Endodermal cell (in vitro differentiated cells): ENCODE measurements around the gene SETD1B. TPM values are rescaled to one million over a fixed set of nuclear protein-coding genes. Genes with fewer than 3 reads are reported as not detected.

Experiments
- DNase-seq: peaks from one replicate; pipeline ENCODE4 v3.0.0-alpha.2; 2017
- H3K27ac ChIP-seq: 2 replicates; pipeline ENCODE4 v1.5.1; 2013; ENCODE audit warnings: mild to moderate bottlenecking, low read depth, low read length, moderate library complexity
- H3K27me3 ChIP-seq: 2 replicates; pipeline ENCODE4 v1.6.1; 2013; ENCODE audit warnings: mild to moderate bottlenecking, low read length, moderate library complexity; ENCODE audit not compliant: insufficient read depth, control insufficient read depth, poor library complexity, severe bottlenecking
- H3K36me3 ChIP-seq: 2 replicates; pipeline ENCODE4 v1.7.0; 2013; ENCODE audit warnings: mild to moderate bottlenecking, low read length, moderate library complexity; ENCODE audit not compliant: control insufficient read depth, insufficient read depth
- H3K4me1 ChIP-seq: one replicate; pipeline ENCODE4 v1.7.0; 2013; ENCODE audit warnings: low read length; ENCODE audit not compliant: control insufficient read depth, insufficient read depth
- H3K4me3 ChIP-seq: 2 replicates; pipeline ENCODE4 v1.5.1; 2013; ENCODE audit warnings: mild to moderate bottlenecking, low read length, moderate library complexity
- H3K9ac ChIP-seq: 2 replicates; pipeline ENCODE4 v1.6.1; 2013; ENCODE audit warnings: mild to moderate bottlenecking, low read length, moderate library complexity; ENCODE audit not compliant: poor library complexity, severe bottlenecking; ENCODE audit errors: extremely low read depth
- H3K9me3 ChIP-seq: 2 replicates; pipeline ENCODE4 v1.6.1; 2013; ENCODE audit warnings: mild to moderate bottlenecking, low read length, moderate library complexity; ENCODE audit not compliant: control insufficient read depth
- H3K27ac Mint-ChIP-seq: 2 replicates; pipeline ENCODE4 v1.8.0; 2020; ENCODE audit warnings: mixed read lengths
- H3K27me3 Mint-ChIP-seq: 2 replicates; pipeline ENCODE4 v1.8.0; 2021; ENCODE audit warnings: mild to moderate bottlenecking, mixed read lengths; ENCODE audit not compliant: insufficient read depth
- H3K36me3 Mint-ChIP-seq: 2 replicates; pipeline ENCODE4 v1.8.0; 2020; ENCODE audit warnings: low read depth, mixed read lengths
- H3K4me1 Mint-ChIP-seq: 2 replicates; pipeline ENCODE4 v1.8.0; 2020; ENCODE audit warnings: mixed read lengths
- H3K4me3 Mint-ChIP-seq: 2 replicates; pipeline ENCODE4 v1.8.0; 2020; ENCODE audit warnings: mild to moderate bottlenecking, moderate library complexity, mixed read lengths
- H3K9me3 Mint-ChIP-seq: 2 replicates; pipeline ENCODE4 v1.8.0; 2020; ENCODE audit warnings: mild to moderate bottlenecking, mixed read lengths
- CTCF ChIP-seq: fragments of 200-600 bp; sonication (generic); conservative IDR thresholded peaks from 2 replicates; pipeline ENCODE4 v1.5.0; 2021; ENCODE audit warnings: antibody characterized with exemption, mild to moderate bottlenecking
- WGBS, 2 experiments: methylation state at CpG; one replicate each; pipeline versions ENCODE4 v1.1.5 to v1.1.7; 2013; ENCODE audit warnings: missing lambda C conversion rate in 2 of 2, mixed read lengths in 1 of 2; ENCODE audit not compliant: insufficient coverage in 1 of 2, insufficient read length in 1 of 2; 5-methylcytosine and 5-hydroxymethylcytosine counted together
- total RNA-seq, 2 donors: library from RNA; stranded (reverse); fragmentation: NEBNext Ultra II Directional in 1 of 2; extraction: Animal tissue kit (Norgen Biotek cat#: 25700) in 1 of 2; gene quantifications; 2 replicates in 1 of 2; 3 replicates in 1 of 2; pipeline ENCODE4 v1.2.1, GENCODE V29; 2021

Gene SETD1B
- total RNA-seq, 2 donors from 2014 or later = 30.7 to 32.6 TPM

GRCh38 chr12:121812320-121812871, 8.6 kb downstream of the SETD1B start:
- H3K27ac Mint-ChIP-seq = peak overlapping the region; percentile 70
- peaks cover 54% of the 10 kb centered on the region for H3K36me3 Mint-ChIP-seq
- no peaks in the 10 kb centered on the region for H3K27me3 ChIP-seq
- H3K4me3 ChIP-seq = peak overlapping the region; percentile 94
- H3K27me3 Mint-ChIP-seq = no peaks in the 10 kb centered on the region
- TF ChIP-seq CTCF = peak; percentile 65
- H3K4me1 Mint-ChIP-seq = peaks cover 16% of the 10 kb centered on the region
- H3K36me3 ChIP-seq = peaks cover 71% of the 10 kb centered on the region
- peak overlapping the region; percentile 75 for H3K4me3 Mint-ChIP-seq
- DNase-seq = peak; percentile 97
- WGBS, 2 experiments = 4 to 11% methylated on average over 14 to 26 of the region's 26 CpGs
- H3K9ac ChIP-seq = peak overlapping the region; percentile 57
- no peak overlapping the region for H3K27ac ChIP-seq
- no peaks in the 10 kb centered on the region for H3K9me3 Mint-ChIP-seq
- peaks cover 4% of the 10 kb centered on the region for H3K4me1 ChIP-seq
- no peaks in the 10 kb centered on the region for H3K9me3 ChIP-seq

GRCh38 chr12:121812921-121813896, 9.4 kb downstream of the SETD1B start:
- WGBS, 2 experiments = 80 to 85% methylated on average over 18 to 25 of the region's 25 CpGs
- no peak overlapping the region for H3K9ac ChIP-seq
- H3K27ac Mint-ChIP-seq = peak overlapping the region; percentile 70
- H3K27me3 Mint-ChIP-seq = no peaks in the 10 kb centered on the region
- peak overlapping the region; percentile 75 for H3K4me3 Mint-ChIP-seq
- DNase-seq = no peak
- no peaks in the 10 kb centered on the region for H3K9me3 ChIP-seq
- peaks cover 76% of the 10 kb centered on the region for H3K36me3 ChIP-seq
- H3K4me1 ChIP-seq = peaks cover 4% of the 10 kb centered on the region
- H3K4me3 ChIP-seq = peak overlapping the region; percentile 94
- no peak for TF ChIP-seq CTCF
- no peak overlapping the region for H3K27ac ChIP-seq
- no peaks in the 10 kb centered on the region for H3K9me3 Mint-ChIP-seq
- H3K4me1 Mint-ChIP-seq = peaks cover 16% of the 10 kb centered on the region
- H3K36me3 Mint-ChIP-seq = peaks cover 61% of the 10 kb centered on the region
- H3K27me3 ChIP-seq = no peaks in the 10 kb centered on the region

- no peaks in the 10 kb centered on the region for H3K9me3 Mint-ChIP-seq
These were observed 10.1 kb downstream of the SETD1B start for GRCh38 chr12:121813951-121814350.

More at GRCh38 chr12:121813951-121814350, 10.1 kb downstream of the SETD1B start:
- no peak overlapping the region for H3K27ac Mint-ChIP-seq
- Histone ChIP-seq H3K9ac (no peak overlapping the region), H3K9me3 (no peaks in the 10 kb centered on the region), H3K4me3 (no peak overlapping the region), H3K4me1 (peaks cover 4% of the 10 kb centered on the region), H3K27ac (no peak overlapping the region), H3K36me3 (peaks cover 69% of the 10 kb centered on the region), H3K27me3 (no peaks in the 10 kb centered on the region)
- H3K36me3 Mint-ChIP-seq = peaks cover 57% of the 10 kb centered on the region
- WGBS, 2 experiments = 94 to 100% methylated on average over 3 to 8 of the region's 14 CpGs
- H3K4me3 Mint-ChIP-seq = peak overlapping the region; percentile 75
- peaks cover 16% of the 10 kb centered on the region for H3K4me1 Mint-ChIP-seq
- no peaks in the 10 kb centered on the region for H3K27me3 Mint-ChIP-seq
- no peak for TF ChIP-seq CTCF
- no peak for DNase-seq
